Keratinocyte (primary cell): ENCODE data around the gene LRRC4C.

ENCODE experiments used
- EZH2 ChIP-seq: IDR thresholded peaks from one replicate; pipeline ENCODE4 v1.6.1; 2012; ENCODE audit warnings: inconsistent platforms, mild to moderate bottlenecking, low read length, moderate library complexity
- TF ChIP-seq, protein P1 (sequence below), 3 experiments: IDR thresholded peaks in 1 of 3; conservative IDR thresholded peaks in 1 of 3; optimal IDR thresholded peaks in 1 of 3; 2 replicates in 2 of 3; 3 replicates in 1 of 3; pipeline versions ENCODE3 to v1.5.1; 2011; ENCODE audit warnings: low read length in 3 of 3, mild to moderate bottlenecking in 3 of 3, moderate library complexity in 2 of 3, control low read depth in 1 of 3, inconsistent platforms in 1 of 3; ENCODE audit not compliant: insufficient read depth in 2 of 3; ENCODE audit errors: extremely low read depth in 1 of 3

DNA sequence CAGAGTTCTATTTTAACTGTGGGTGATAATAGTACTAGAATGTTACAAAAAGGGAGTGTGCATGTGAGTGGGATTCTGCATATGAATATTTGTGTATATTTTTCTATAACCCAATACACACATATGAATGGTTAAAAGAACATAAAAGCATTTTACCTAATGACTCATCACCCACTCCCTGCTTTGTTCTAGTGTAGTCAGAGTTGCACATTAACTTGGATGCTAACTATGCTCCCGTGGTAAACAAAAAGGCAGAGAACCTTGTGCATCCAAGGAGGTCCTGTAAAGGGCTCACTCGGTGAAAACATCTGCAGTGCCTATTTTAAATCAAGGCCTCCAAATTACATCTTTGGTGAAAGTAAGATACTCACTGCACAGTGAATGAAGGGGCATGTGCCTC is 1289.4 kb downstream of the LRRC4C start:
- TF ChIP-seq, protein P1, sequence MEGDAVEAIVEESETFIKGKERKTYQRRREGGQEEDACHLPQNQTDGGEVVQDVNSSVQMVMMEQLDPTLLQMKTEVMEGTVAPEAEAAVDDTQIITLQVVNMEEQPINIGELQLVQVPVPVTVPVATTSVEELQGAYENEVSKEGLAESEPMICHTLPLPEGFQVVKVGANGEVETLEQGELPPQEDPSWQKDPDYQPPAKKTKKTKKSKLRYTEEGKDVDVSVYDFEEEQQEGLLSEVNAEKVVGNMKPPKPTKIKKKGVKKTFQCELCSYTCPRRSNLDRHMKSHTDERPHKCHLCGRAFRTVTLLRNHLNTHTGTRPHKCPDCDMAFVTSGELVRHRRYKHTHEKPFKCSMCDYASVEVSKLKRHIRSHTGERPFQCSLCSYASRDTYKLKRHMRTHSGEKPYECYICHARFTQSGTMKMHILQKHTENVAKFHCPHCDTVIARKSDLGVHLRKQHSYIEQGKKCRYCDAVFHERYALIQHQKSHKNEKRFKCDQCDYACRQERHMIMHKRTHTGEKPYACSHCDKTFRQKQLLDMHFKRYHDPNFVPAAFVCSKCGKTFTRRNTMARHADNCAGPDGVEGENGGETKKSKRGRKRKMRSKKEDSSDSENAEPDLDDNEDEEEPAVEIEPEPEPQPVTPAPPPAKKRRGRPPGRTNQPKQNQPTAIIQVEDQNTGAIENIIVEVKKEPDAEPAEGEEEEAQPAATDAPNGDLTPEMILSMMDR (optimal IDR thresholded peaks at IDR 0.05 in 1 of 3, IDR thresholded peaks at IDR 0.05 in 1 of 3, conservative IDR thresholded peaks at IDR 0.05 in 1 of 3; ENCODE audit: extremely low read depth in 1 of 3, insufficient read depth in 2 of 3, low read length in 3 of 3), result no peak
- no peak for TF ChIP-seq EZH2
